ENCODE results near the gene ACOT7.

GRCh38 chr1:6260433-6260934, 133.1 kb downstream of the ACOT7 start:
- TF ChIP-seq FOXP2 (optimal IDR thresholded peaks at IDR 0.05; ENCODE audit: control extremely low read depth, extremely low read length, insufficient read depth) (no peak), EZH2 (IDR thresholded peaks at IDR 0.05) (no peak), POLR2AphosphoS5 (IDR thresholded peaks at IDR 0.05; ENCODE audit: borderline replicate concordance, low read depth, low read length) (no peak; the same call in 1 of the 2 replicates)
